ENCODE measurements around the gene FAM171A1.
"Not testable (repeated sequence)": the region's sequence is repeated elsewhere in the genome, so short reads cannot be mapped to it uniquely, and the experiment has no call there.

Gene FAM171A1

DNA sequence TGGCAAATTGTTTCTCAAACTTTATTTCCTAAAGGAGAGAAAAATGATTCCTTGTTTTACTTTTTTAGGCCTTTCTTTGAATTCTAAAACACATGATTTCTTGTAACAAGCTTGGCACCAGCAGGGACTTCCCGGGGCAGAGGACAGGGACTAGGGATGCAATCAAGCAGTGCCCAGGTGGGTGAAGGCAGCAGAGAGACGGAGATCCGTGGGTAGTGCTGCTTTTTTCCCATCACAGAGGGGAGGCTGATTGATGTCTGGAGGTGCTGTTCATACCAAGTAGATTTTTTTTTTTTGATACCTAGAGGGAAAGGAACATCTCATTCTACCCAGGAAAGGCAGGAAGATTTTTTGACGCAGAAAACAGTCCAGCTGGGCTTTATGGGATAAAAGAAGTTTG lies 91.9 kb downstream of the FAM171A1 start:
- no peak for DNase-seq

DNA sequence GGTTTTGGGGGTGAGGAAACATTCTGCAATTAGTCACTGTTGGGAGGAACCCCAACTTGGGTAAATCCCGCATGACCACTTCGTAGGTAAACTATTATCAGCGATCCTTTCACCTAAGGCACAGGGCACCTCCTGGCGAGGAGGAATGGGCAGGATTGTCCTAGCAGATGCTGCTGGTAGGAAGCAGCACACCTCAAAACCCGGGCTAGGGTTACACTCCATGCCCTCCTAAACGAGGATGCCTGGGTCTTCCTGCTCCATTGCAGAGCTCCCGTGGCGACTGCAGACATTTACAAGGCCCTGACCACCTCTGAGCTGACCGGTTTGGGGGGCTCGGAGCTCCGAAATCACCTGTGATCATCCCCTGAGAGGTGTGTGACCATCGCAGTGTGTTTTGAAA lies 92.3 kb downstream of the FAM171A1 start:
- no peak for DNase-seq

DNA sequence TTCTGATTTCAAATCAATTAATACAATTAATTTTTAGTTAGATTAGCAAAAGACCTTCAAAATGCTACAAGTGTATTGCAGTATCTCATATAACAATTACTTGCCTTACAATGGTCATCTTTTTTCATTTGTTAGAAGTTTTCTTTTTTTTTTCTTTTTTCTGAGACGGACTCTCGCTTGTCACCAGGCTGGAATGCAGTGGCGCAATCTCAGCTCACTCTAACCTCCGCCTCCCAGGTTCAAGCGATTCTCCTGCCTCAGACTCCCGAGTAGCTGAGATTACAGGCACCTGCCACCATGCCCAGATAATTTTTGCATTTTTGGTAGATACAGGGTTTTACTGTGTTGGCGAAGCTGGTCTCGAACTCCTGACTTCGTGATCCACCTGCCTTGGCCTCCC lies 95.0 kb downstream of the FAM171A1 start:
- not testable (repeated sequence) for DNase-seq

DNA sequence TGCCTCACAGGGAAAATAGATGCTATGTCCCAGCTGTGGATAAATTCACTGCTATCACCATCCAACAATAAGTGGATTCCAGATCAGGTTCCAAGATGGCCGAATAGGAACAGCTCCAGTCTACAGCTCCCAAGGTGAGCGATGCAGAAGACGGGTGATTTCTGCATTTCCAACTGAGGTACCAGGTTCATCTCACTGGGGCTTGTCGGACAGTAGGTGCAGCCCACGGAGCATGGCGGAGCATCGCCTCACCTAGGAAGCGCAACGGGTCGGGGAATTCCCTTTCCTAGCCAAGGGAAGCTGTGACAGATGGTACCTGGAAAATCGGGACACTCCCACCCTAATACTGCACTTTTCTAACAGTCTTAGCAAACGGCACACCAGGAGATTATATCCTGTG lies 101.3 kb downstream of the FAM171A1 start:
- not testable (repeated sequence) for DNase-seq

DNA sequence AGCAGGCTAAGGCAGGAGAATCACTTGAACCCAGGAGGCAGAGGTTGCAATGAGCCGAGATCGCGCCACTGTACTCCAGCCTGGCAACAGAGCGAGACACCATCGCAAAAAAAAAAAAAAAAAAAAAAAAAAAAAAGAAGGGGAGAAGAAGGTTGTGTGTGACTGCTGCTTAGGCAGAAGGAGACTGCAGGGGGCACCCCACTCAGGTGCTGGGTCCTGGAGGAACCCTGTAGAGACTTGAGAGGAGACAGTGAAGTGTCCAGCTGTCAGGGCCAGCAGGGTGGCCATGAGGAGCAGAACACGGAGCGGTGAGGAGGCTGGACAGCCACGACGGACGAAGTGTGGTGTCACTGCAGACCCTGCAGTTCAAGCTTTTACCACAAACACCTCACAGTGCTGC lies 103.6 kb downstream of the FAM171A1 start:
- DNase-seq = no peak

DNA sequence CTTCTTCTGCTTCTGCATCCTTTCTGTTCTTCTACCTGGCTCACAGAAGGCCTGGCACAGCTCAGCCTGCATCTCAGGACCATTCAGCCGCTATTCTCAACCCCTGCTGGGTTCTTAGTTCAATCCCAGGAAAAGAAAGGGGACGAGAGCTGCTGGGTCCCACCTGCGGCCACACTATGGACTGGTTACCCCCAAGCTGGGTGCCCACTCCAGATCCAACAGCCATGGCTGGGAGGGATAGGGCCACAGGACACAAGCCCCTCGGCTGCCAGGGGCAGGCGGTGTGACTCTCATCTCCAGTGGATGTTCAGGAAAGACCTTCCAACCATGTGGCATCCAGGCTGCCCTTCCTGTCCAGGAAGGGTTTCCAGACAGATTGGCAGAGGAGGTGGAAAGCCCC lies 105.0 kb downstream of the FAM171A1 start:
- no peak for DNase-seq

DNA sequence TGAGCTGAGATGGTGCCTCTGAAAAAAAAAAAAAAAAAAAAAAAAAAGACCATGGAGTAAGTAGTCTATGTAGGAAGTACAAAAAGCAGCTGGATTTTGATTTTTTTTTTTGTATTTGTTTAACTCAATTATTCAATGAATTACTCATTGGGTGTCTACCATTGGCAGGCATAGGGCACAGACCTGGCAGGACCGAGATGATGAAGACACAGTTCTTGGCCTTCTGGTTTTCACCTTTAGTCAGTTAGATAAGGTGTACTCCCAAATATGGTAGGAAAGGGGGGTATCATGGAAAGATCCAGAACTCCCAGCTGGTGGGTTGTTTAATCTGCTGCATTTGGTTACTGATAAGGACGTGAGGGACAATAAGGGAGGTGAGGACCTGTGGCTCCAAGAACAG lies 105.5 kb downstream of the FAM171A1 start:
- no peak for DNase-seq

DNA sequence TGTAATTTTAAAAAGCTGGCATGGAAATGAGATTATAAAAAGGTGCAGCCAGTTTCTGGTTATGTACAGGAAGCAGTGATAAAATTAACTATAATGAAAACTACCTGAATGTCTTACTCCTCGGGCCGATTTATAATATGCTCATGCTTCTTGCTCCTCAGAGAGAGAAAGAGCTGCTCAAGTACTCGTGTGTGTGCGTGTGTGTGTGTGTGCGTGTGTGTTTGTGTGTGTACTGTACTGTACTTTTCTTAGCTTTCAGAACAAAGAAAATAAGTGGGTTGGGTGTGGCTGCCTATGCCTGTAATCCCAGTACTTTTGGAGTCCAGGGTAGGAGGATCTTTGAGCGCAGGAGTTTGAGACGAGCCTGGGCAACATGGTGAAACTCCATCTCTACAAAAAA lies 106.0 kb downstream of the FAM171A1 start:
- no peak for DNase-seq

DNA sequence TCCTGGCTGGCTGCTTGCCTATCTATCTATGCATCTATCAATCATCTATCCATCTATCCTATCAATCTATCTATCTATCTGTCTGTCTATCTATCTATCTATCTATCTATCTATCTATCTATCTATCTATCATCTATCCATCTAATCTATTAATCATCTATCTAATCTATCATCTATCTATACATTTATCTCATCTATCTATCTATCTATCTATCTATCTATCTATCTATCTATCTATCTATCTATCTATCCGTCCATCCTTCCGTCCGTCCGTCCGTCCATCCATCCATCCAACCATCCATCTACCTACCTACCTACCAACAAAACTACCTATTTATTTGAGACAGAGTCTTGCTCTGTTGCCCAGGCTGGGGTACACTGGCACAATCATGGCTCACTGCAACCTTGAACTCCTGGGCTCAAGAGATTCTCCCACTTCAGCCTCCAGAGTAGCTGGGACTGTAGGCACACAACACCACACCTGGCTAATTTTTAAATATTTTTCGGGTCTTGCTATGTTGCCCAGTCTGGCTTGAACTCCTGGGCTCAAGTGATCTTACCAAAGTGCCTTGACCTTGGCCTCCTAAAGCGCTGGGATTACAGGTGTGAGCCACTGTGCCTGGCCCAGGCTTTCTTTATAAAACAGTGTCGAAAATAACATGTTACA lies 107.3 kb downstream of the FAM171A1 start:
- DNase-seq = no peak

DNA sequence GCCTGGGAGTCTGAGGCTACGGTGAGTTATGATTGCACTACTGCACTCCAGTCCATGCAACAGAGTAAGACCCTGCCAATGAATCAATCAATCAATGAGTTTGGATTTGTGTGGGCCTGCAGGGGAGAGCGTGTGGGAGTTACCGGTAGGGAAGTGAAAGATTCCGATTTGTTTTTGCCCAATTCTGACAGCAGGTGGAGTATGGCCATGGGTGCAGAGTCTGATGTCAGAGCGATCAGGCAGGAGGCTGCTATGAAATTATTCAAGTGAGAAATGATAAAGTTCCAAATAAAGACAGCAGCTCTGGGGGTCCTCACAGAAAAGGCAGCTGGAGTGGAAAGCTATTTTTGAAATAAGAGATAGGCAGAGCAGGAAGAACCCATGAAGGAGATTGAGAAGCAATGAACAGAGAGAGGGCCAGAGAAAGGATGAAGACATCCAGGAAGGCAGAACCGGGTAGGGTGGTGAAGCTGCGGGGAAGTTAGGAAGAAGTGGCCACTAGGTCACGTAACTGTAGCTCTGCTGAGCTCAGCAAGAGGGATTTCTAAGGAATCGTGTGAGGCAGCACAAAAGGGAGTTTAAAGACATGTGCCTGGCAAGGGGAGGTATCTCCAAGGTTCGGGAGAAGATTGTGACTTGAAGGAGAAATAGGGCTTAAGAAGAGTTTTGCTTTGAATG lies 108.9 kb downstream of the FAM171A1 start:
- no peak for DNase-seq

DNA sequence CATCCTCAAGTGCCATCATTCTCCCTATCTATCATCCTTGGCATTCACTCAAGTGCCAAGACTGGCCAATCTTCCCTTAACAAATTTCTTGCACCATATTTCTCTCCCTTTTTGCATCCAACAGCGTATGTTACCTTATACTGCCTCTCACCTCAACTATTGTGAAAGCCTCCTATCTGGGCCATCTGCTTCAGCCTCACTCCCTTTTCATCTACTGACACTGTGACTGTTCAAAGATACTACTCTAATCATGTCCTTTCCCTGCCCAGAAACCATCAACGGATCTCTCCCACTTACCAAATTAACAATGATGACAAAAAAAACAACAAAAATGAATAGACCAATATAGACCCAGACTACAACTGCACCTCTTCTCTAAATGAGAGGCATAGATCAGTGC lies 112.0 kb downstream of the FAM171A1 start:
- DNase-seq = no peak

DNA sequence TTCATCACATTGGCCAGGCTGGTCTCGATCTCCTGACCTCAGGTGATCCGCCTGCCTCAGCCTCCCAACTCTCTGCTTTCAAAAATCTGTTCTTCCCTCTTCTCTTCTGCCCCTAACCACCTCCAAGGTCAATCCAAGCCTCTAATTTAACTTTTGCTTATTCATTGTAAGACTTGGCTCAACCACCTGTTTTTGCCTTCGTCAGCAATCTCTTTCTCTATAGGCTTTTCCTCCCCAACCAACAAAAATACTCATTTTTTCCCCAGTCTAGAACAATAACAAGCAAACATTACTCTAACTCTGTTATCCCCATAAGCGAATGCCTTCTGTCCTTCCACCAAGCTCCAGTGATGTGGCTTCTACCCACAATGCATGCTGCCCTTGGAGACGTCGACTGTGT lies 112.8 kb downstream of the FAM171A1 start:
- no peak for DNase-seq

DNA sequence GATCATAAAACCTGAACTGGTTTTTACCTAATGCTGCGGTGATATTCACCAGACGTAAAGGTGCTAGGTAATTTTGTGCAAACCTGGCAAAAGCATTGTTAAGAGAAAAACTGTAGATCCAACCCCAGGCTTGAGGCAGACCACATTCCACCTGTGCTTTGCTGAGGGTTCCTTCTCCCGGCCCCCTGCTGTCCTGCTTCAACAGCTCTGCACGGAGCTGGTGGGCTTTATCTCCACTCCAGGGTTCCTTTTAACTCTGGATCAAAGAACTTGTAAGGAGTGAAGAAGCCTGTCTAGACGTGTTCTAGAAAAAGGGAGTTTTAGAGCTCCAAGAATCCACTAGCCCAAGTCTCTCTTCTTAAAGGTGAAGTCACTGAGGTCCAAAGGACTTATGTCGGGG lies 115.1 kb downstream of the FAM171A1 start:
- no peak for DNase-seq

DNA sequence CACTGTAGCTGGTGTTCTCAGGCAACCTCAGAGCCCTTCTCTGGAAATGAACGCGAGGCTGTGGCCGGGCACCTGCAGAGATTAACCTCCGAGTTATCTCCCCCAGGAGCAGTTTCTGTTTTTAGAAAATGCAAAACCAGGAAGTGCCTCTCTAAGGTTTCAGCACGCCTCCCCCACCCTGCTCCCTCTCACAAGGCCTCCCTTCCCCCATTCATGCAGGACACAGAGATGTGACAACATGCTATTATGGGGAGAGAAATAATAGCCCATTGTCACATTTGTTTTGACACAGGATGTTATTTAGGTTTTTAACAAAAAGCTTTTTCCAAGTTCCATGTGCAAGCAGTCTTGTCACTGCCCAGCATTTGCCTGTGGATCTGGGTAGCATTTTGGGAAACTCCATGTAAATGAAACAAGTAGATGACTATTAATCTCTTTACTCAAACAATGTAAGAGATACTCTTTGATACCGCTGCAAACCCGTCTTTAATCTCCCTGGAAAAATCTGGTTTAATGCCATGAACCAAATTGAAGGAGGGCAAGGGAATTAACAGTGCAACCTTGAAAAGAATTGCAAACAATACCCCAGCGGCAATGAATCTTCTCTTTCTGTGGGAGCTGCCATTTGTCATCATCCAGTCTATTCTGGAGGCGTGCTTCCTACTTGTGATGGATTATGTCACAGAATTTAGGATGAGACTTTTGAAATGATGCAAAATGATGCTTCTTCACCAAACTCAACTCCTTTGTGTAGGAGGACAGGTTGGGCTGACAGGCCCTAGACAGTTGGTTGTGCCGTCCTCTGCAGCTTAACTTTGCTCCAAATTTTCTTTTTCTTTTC lies 116.1 kb downstream of the FAM171A1 start:
- DNase-seq = no peak

DNA sequence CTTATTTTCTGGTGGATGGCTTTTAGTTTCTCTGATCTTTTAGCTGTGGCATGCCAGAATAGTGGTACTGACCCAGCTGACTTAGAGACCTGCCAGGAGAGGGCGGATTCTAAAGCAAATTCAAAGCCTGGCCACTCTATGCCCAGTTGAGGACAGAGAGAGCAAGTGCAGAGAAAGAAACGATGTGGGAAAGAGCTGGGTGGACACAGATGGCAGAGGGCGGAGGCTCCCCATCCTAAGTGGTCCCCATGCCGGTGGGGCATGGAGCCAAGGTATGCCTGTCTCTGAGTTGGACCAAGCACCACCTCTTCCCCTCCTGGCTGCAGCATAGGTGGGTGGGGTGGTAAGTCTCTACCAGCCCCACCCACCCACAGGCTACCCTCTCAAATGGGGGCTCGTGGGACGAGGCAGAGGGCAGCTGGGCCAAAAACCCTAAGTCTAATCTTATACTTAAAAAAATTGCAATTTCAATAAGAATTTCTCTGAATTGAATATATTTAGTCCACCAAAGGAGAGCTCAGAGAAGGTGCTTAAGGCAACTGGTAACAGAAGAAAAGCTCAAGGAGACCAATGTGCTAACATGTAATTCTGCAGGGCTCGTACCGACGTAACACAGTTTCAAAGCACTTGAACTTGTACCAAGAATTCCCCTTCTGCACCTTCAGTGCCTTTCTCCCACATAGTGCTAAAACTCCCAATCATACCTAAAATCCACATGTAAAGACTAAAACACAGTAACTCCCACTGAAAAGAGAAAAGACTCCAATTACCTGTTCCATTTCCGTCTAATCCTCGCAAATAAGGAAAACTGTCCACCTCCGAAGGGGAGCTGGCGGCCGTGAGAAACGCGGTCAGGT lies 116.9 kb downstream of the FAM171A1 start:
- DNase-seq = no peak

DNA sequence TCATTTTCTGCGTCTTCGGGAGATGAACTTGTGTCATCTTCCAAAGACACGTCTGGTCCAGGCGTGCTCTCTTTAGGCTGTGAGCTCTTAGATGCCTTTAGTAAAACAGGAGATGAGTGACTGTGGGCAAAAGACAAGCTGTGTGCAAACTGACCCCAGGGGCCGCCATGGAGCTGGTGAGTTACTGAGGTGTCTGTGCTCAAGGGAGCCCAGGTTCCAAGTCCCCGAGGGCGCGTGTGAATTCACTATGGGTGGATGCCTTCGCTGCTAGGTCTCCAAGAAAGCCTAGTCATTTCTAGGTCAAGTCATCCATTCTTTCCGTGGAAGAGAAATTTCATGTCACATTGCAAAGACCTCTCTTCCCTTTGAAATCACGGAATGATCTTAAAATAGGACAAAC lies 118.7 kb downstream of the FAM171A1 start:
- no peak for DNase-seq

DNA sequence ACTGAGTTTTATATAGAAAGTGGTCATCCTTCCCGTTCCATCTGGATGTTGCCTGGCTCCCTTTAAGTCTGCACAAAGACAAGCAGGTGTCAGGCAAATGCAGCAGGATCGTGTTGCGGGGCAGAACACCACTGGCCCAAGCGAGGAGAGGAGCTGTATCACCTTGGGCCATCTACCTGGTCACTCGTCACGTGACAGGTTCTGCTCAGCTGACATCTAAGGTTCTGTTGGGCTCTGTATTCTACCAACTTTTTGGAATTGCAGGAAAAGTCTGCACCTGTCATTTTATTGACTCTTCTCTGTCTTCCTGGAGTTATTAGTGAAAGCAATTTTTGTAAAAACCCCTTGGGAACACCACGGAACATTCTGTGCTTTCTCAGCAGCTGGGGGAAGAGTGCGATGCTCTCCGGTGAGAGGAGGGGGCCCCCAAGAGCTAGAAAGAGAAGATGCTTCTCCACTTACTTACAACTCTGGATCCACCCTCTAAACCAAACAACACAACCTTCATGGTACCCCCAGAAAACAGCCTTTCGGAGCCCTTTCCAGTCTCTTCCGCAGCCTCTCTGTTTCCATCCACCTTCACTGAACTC lies 119.2 kb downstream of the FAM171A1 start:
- no peak for DNase-seq

DNA sequence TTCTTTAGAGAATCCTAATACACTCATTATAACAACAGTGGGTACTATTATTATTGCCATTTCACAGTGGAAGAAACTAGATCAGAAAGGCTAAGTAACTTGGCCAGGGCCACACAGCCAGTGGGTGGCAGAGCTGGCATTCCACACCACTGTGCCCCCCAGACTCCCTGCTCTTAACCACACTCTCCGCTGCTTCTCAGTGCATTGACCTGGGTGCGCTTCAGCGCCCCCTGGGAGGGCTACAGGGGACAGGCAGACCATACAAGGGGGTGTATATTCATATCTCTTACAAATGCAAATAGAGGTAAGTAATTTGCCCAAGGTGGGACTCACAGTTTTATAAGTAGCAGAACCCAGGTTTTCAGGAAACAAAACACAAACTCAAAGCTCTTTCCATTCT lies 125.6 kb downstream of the FAM171A1 start:
- DNase-seq = no peak

DNA sequence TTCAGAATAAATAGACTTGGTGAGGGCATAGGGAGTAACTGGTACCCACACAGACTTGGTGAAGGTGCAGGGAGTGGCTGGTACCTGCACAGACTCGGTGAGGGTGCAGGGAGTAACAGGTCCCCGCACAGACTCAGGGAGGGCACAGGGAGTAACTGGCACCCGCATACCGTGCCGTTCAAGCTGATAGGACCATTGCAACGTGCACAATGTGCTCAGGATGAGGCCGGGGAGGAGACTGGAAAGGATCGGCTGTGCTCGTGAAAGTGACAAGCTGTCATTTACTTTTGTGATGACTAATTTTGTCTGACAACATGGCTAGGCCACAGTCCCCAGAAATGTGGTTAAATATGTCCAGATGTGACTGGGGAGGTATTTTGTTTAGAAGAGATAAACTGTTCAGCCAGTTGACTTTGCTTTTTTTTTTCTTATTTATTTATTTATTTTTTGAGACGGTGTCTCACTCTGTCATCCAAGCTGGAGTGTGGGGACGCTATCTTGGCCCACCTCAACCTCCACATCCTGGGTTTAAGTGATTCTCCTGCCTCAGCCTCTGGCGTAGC lies 126.4 kb downstream of the FAM171A1 start:
- DNase-seq = no peak

DNA sequence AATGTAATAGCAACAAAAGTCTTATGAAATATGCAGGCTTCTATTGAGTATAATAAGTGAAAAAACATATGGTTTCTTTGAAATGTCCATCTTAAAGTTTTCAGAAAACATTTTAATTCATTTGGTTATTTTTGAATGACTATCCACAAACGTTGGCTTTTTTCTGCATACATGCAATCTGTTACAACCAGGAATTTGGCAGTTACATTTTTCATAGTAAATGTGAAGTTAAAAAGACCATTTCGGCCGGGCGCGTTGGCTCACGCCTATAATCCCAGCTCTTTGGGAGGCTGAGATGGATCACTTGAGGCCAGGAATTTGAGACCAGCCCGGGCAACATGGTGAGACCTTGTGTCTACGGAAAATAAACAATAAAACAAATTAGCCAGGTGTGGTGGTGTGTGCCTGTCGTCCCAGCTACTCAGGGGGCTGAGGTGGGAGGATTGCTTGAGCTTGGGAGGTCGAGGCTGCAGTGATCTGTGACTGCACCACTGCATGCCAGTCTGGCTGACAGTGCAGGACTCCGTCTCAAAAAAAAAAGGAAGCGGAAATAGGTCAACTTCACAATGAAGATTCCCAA lies 128.7 kb downstream of the FAM171A1 start:
- no peak for DNase-seq

DNA sequence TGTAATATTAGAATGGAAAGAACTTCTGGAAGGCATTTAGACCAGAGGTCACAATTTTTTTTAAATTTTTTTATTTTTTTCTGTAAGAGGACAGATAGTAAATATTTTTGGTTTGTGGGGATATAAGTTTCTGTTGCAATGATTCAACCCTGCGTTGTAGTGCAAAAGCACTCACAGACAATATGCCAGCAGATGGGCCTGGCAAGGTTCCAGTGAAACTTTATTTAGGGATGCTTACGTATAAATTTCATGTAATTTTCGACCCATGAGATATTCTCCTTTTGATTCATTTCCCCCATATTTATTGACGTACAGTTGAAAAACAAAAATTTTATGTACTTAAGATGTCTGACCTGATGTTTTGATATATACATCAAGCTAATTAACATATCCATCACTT lies 129.8 kb downstream of the FAM171A1 start:
- no peak for DNase-seq
